GM21381 (cell line): ENCODE results near the gene ADGB.
A peak's percentile ranks its signal among the peaks of the same experiment; 100 is the strongest.

ENCODE experiments used
- ATAC-seq: cut with Tn5 transposase; IDR thresholded peaks from one replicate; pipeline ENCODE4 v1.9.1; 2021; ENCODE audit warnings: mild to moderate bottlenecking, moderate library complexity; ENCODE audit not compliant: unreplicated experiment

Gene ADGB

DNA sequence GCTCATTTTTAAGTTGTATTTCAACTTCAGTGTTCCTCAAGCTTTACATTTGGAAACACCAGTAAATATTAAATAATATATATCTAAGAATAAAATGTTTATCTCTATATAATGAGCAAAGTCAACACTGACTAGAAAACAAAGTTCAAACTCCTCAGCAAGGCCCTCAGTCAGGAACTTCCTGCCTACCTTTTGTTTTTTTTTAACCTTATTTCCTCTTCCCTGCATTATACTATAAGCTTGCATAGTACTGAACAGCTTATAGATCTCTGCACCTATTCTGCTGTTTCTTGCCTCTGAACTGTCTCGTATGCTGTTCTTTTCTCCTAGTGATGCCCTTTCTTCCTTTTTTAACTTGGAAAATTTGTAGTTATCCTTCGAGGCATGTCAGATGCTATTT, 29.6 kb downstream of the ADGB start:
- ATAC-seq: no peak

GRCh38 chr6:146634022-146634421, 35.2 kb downstream of the ADGB start:
- no peak for ATAC-seq

DNA sequence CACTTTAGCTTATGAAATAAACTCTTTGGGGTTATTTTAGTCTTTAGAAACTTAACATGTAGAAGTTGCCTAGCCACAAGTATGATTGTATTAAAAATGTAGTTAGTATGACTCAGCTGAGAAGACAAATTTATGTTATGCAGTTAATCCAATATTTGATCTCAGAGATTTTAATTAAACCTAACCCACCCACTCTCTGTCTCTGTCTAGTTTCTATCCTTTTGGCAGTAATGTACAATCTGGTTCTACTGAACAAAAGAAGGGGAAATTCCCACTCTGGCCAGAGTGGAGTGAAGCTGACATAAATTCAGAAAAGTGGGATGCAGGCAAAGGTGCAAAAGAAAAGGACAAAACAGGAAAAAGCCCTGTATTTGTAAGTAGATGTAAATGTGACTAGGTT, 36.4 kb downstream of the ADGB start:
- no peak for ATAC-seq

DNA sequence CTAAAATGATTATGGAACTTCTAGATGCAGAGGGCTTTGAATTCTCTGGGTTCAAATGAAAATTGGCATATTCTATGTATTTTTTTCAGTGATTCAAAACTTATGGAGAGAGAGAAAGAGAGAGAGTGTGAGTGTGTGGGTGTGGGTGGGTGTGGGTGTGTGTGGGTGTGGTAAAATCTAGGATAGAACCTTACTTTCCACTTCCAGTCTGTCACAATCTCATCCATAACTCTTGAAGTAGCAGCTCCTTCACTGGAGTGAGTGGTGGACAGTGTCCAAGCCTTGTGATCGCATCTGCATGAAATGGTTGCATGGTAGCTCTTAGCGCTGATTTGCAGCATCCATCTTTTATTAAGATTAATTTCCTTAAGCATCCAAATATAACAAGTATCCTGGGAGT, 37.7 kb downstream of the ADGB start:
- ATAC-seq: no peak

- ATAC-seq: no peak
Measured at GRCh38 chr6:146642921-146643320, 44.1 kb downstream of the ADGB start.

DNA sequence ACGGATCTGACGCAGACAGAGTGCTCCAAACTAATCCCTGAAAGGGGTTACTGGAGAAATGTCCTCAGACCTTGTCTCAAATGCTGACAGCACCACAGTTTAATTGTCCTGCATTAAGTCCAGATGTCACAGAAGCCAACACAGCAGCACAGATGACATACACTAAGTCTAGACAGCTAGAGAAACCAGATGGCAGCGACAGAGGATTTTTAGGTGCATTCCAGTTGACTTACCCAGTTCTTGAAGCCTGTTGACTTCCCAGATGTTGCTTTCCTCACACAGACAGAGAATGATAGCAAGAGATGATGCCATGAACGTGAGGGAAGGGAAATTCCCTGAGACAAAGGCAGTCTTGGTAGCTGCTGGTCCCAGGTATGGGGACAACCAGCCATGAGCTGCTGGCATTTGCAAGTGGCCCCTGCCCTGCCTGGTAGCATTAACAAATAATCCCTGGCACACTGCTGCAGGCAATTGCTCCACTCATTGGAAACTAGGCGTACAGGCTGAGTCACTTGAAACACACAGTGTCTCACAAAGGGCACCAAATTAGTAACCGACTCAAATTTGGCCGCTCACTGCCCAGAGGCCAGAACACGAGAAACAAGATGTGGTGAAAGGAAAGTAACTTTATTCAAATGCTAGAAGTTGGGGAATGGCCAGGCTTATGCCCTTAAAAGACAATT, 52.2 kb downstream of the ADGB start:
- no peak for ATAC-seq

DNA sequence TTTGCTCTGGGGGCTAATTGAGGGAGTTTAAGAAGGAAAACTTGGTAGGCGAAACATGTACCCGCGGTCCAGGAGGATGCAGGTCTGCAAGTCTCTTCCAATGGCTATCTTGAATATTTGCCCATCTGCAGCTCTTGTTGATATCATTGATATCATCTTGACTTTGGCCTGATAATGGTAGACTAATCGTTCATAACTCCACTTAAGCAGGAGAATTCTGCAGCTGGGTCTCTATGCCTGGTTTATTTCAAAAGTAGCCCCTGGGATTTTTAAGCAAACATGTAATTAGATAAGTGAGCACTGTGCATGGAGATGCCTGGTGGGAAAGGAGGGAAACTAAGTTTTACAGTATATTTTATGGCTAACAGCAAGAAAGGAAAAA, 52.7 kb downstream of the ADGB start:
- no peak for ATAC-seq

- no peak for ATAC-seq
Measured at GRCh38 chr6:146657432-146657831, 58.7 kb downstream of the ADGB start.

DNA sequence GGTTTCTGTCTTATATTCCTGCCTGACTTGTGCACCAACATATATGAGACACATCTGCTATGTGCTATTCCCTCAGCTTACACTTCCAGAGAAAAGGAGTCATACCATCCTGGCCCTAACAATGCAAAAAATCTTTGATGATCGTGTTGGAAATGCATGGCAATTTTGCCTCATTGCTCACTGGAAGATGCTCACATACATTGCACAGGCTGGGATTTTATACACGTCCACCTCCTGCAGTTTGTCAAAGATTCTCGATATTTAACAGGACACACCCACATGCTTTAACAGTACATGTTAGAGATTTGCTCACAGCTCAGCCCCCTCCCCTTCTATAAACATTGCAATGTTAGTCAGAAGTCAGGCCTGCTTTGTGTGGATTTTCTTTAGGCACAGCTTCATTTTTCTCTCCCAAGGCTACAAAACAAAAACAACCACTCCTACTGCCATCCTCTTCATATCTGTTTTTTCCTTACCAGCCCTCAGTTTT, 66.1 kb downstream of the ADGB start:
- no peak for ATAC-seq

DNA sequence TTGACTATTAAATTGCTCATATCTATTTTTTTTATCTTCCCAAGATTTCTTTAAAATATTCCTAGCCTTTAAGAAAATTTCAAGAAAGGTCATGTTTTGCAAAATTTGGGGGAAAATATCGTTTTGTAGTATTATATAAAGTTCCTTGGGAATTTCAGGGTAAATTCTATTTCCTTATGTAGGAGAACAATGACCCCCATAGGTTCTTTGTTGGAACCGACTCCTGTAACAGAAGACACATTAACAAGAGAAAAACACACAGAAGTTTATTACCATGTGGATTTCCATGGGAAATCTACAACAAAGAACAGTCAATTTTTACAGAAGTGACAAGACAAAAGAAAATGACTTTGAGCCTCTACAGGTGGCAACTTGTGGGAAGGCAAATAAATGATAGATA, 68.1 kb downstream of the ADGB start:
- no peak for ATAC-seq

DNA sequence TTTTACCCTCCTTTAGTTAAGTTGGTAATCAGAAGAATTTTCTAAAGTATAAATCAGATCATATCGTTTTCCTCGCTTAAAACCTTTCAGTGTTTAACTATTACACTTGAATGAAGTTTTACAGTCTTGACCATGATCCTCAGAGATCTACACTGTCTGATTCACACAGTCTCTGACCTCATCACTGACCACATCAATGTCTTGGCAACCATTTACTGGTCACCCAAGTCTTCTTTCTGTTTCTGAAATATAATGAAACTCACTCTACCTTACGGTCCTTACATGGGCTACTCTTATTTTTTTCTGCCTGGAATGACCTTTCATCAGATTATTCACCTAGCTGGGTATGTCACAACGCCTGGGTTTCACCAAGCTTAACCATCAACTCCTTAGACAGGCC, 71.4 kb downstream of the ADGB start:
- no peak for ATAC-seq

- no peak for ATAC-seq
Measured at GRCh38 chr6:146673069-146673468, 74.3 kb downstream of the ADGB start.

- ATAC-seq: no peak
Measured at GRCh38 chr6:146679386-146679785, 80.6 kb downstream of the ADGB start.

DNA sequence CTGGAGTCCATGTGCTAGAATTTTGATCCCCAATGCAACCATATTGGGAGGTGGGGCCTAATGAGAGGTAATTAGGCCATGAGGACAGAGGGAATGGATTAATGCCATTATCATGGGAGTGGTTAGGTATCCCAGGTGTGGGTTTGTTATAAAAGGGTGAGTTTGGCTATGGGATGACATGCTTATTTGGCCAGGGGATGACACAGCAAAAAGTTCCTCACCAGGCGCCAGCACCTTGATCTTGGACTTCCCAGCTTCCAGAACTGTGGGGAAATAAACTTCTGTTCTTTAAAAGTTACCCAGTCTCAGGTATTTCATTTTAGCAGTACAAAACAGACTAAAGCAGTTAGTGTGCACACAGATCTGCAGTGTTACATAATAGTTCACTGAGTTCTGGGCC, 84.1 kb downstream of the ADGB start:
- ATAC-seq: no peak

- ATAC-seq: no peak
Measured at GRCh38 chr6:146689806-146690205, 91.0 kb downstream of the ADGB start.

GRCh38 chr6:146693342-146693741, 94.6 kb downstream of the ADGB start:
- ATAC-seq: no peak

DNA sequence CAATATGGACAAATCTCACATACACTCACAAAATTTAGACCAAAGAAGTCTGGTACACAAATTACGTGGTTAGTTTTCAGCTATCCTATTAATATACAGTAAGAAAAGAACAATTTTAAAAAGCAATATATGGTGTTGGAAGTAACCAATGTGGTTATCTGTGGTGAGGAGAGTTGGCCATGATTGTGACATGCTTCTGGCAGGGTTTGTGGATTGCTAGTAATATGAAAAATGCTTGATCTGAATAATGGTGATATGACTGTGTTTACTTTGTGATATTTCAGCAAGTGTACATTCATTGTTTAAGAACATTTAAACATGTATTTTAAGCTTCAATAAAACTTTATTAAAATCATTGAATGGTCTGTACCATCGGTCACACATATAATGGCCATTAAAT, 99.1 kb downstream of the ADGB start:
- no peak for ATAC-seq

DNA sequence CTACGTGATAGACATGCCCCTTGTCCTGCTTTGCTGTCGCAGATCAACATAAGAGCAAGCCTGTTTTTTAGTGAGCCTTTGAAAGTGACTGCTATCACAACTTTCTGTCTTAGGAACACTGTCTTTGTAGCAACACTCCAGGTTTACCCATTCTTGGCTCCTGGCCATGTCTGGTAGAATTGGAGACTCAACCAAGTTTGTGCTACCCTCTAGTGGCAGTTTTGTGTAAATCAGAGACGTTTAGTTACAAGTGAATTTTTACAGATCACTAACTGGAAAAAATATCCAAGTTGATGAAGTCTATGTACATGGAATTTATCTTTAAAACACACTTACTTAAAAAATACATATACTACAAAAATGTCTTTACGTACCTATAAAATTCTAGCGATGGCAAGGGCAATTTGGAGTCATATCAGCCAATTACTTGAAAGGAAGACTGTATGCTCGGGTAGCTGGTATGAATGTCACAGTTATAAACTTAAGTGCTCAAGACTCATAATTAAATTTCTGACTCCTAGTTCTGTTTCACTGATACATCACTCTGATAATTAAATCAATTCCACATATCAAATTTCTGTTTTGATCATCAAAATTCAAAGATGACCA, 101.4 kb downstream of the ADGB start:
- ATAC-seq: peak; percentile 82

GRCh38 chr6:146701632-146702031, 102.9 kb downstream of the ADGB start:
- ATAC-seq: no peak

- ATAC-seq: no peak
Measured at GRCh38 chr6:146709036-146709622, 110.4 kb downstream of the ADGB start.

DNA sequence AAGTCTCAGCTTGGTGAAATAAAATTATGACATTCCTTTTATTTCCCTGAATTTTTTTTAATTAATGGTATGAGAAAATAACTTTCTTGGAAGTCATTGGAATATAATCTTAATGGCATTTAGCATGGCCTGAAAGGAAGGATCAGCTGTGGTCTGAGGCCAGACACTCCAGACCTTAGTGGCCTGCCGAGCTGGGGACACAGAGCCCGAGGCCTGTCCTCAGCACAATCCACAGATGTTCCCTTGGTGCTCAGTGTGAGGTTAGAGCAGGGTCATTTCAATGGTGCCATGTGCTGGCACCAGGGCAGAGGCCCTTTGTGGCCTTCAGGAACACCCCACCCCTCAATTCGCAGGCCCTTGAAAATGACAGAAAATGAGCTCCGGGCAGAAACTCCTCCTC, 120.6 kb downstream of the ADGB start:
- no peak for ATAC-seq

DNA sequence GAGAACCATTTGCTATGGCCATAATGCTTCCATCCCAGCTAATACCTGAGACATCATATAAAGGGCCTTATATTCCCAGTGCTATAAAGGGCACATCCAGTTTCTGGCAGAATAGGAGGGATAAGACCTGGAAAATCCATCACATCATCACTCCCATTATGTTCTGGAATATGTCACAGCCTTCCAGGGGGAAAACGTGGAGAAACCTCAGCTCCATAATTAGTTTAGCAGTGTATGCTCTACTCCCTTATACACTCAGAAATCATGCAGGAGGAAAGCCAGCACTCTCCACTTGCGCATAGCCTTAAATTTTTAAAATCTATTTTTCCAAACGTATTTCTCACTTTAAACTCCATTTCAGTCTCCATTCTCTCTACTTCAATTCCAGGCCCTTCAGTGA, 140.9 kb downstream of the ADGB start:
- no peak for ATAC-seq
